Gastroesophageal sphincter (tissue), 2 donors: Measurements from ENCODE around the gene PDCD1.

Source experiments
- POLR2A ChIP-seq, 2 donors: fragments of 450-650 bp; IDR thresholded peaks; one replicate each; pipeline ENCODE4 v1.6.1; 2017; ENCODE audit warnings: antibody characterized with exemption in 2 of 2, mild to moderate bottlenecking in 2 of 2, moderate library complexity in 1 of 2
- POLR2AphosphoS5 ChIP-seq: sonication (generic); formaldehyde crosslinking; IDR thresholded peaks from one replicate; pipeline ENCODE4 v1.6.1; 2017; ENCODE audit warnings: antibody characterized with exemption

DNA sequence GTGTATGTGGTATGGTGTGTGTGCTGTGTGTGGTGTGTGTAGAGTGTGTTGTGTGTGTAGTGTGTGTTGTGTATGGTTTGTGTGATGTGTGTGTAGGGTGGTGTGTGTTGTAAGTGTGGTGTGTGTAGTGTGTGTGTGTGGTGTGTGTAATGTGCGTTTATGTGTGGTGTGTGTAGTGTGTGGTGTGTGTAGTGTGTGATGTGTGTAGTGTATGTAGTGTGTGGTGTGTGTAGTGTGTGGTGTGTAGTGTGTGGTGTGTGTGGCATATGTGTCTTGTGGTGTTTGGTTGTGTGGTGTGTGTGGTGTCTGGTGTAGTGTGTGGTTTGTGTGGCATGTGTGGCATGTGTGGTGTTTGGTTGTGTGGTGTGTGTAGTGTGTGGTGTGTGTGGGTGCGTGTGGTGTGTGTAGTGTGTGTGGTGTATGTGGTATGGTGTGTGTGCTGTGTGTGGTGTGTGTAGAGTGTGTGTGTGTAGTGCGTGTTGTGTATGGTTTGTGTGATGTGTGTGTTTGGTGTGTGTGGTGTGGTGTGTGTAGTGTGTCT lies 6.8 kb upstream of the PDCD1 start:
- TF ChIP-seq POLR2AphosphoS5: no peak
- TF ChIP-seq POLR2A (IDR thresholded peaks at IDR 0.05): no peak
